ENCODE data around the gene PACS2. TPM values are rescaled to one million over a fixed set of nuclear protein-coding genes. Genes with fewer than 3 reads are reported as not detected.

PACS2 gene
- total RNA-seq, 4 donors from 2014 or later = 37.1 to 116 (median 52.2) TPM

GRCh38 chr14:105312973-105313372 lies 1.6 kb upstream of the PACS2 start:
- intact Hi-C loops (cut with DNase I; ENCODE audit: low total_unique reads) = no loop called here
- peaks cover 0 to 21% of the 10 kb centered on the region in 2 donors for H3K4me1 ChIP-seq
- no peak overlapping the region for H3K4me3 ChIP-seq
- H3K9me3 ChIP-seq = no peaks in the 10 kb centered on the region
- TF ChIP-seq POLR2A (IDR thresholded peaks at IDR 0.05) (no peak), CTCF (IDR thresholded peaks at IDR 0.05) (no peak)
- no peaks in the 10 kb centered on the region for H3K36me3 ChIP-seq
- H3K27me3 ChIP-seq = no peaks in the 10 kb centered on the region
- no peak for DNase-seq
- peak overlapping the region; percentile 94 to 96 for H3K27ac ChIP-seq

DNA sequence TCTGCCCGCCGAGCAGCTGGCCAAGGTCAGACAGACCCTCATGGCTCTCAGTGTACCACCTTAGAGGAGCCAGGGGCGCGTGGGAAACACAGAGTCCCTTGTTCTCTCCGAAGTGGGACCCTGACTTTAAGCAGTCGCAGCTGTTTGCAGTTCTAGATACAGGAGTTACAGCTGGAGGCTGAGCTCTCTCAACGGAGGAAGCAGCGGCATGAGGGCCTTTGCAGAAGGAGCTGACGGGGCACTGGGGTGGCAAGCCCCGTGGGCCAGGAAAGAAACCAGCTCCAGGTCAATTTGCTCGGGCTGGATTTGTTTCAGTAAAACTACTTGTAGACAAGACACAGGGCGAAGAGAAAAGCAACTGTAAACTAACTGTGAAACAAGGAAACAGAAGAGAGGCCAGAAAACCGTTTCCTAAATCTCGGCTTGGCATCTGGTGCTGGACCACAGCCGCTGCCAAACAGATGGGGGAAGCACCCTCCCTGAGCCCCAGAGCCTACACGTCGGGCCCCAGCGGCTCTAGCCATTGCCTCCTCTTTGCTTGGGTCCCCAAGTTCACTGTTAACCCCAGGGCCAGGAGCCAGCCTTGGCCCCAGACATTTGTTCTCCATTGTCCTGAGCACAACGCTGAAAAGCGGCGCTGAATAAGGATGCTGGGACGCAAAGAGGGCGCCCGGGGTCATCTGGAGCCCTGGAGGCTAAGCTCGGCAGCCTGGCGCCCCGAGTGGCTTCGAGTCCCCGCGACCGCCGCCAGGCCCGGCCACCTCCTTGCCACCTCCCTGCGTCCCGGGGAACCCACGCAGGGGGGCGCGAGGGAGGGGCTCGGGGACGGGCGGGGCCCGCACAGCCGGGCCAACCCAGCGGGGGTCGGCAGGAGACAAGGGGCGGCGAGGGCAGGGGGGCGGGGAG lies 914 bp upstream of the PACS2 start:
- Histone ChIP-seq H3K4me1 (peaks cover 0 to 21% of the 10 kb centered on the region in 2 donors), H3K9me3 (no peaks in the 10 kb centered on the region), H3K36me3 (no peaks in the 10 kb centered on the region), H3K4me3 (peak overlapping the region; percentile 61 to 77), H3K27me3 (no peaks in the 10 kb centered on the region), H3K27ac (peak overlapping the region; percentile 94 to 96)
- no peak for TF ChIP-seq CTCF (IDR thresholded peaks at IDR 0.05)
- TF ChIP-seq POLR2A (IDR thresholded peaks at IDR 0.05) = no peak
- intact Hi-C loops (cut with DNase I; ENCODE audit: low total_unique reads) = no loop called here
- peak in 1 of 2 donors; percentile 48 for DNase-seq

- Histone ChIP-seq H3K4me1 (peaks cover 0 to 21% of the 10 kb centered on the region in 2 donors), H3K27ac (peak overlapping the region; percentile 72 to 80), H3K36me3 (no peaks in the 10 kb centered on the region), H3K4me3 (peak overlapping the region; percentile 64 to 80), H3K27me3 (no peaks in the 10 kb centered on the region), H3K9me3 (no peaks in the 10 kb centered on the region)
- no peak for DNase-seq
- no peak for TF ChIP-seq POLR2A (IDR thresholded peaks at IDR 0.05)
- no peak for TF ChIP-seq CTCF (IDR thresholded peaks at IDR 0.05)
- intact Hi-C loops (cut with DNase I; ENCODE audit: low total_unique reads) = no loop called here
Measured at GRCh38 chr14:105315211-105315721, 718 bp downstream of the PACS2 start.

DNA sequence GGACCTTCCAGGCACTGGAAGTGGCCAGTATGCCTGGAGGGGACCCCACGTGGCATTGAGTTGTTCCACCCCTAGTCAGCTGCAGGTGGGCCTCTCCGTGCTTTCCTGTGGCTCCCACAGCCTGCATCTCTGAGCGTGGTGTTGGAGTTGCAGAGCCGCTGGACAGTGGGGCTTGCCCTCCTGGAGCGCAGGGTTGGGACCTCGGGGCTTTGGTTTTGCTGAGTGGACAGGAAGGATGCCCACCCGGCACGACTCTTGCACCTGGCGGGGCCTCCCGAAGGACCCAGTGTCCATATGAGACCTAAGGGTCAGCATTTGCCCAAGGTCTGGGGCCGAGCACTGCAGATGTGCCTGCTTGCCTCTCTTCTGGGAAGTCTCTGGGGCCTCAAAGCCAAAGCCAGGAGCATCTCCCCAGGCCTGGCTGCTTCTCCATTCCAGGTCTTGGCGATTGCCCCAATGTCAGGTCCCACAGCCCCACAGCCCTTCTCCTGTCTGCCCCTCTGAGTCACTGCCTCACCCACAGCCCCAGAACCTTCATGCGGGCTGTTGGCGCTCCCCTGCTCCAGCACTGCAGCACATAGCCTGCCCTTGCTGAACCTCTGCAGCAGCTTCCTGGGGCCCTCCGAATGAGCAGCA lies 1.5 kb downstream of the PACS2 start:
- no peaks in the 10 kb centered on the region for H3K36me3 ChIP-seq
- no peaks in the 10 kb centered on the region for H3K9me3 ChIP-seq
- H3K27me3 ChIP-seq = no peaks in the 10 kb centered on the region
- peak overlapping the region; percentile 72 to 80 for H3K27ac ChIP-seq
- no peak for TF ChIP-seq POLR2A (IDR thresholded peaks at IDR 0.05)
- TF ChIP-seq CTCF (IDR thresholded peaks at IDR 0.05) = no peak
- intact Hi-C loops (cut with DNase I; ENCODE audit: low total_unique reads) = no loop called here
- H3K4me1 ChIP-seq = peaks cover 0 to 21% of the 10 kb centered on the region in 2 donors
- DNase-seq = no peak
- peak overlapping the region; percentile 64 to 80 for H3K4me3 ChIP-seq

DNA sequence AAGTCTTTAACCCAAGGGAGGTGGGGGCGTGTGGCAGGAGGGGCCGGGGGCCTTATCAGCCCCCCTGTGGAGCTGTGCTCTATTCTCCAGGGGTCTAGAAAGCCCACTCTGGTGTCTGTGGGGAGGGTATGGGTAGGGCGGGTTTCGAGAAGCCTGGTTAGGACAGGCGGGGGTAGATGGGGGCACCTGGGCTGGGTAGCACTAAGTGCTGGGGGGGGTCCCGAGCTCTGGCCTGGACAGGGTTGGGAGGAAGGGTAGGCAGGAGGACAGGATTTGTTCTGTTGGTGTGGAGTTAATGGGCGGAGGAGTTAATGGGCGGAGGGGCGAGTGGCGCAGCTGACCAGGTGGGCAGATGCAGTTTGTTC lies 2.0 kb downstream of the PACS2 start:
- no peaks in the 10 kb centered on the region for H3K27me3 ChIP-seq
- H3K4me1 ChIP-seq = peaks cover 0 to 21% of the 10 kb centered on the region in 2 donors
- H3K36me3 ChIP-seq = no peaks in the 10 kb centered on the region
- H3K9me3 ChIP-seq = no peaks in the 10 kb centered on the region
- intact Hi-C loops (cut with DNase I; ENCODE audit: low total_unique reads) = no loop called here
- H3K27ac ChIP-seq = no peak overlapping the region
- H3K4me3 ChIP-seq = no peak overlapping the region
- no peak for DNase-seq
- TF ChIP-seq POLR2A (IDR thresholded peaks at IDR 0.05) (no peak), CTCF (IDR thresholded peaks at IDR 0.05) (no peak)
